ENCODE measurements around the gene RFNG. TPM values are rescaled to one million over a fixed set of nuclear protein-coding genes. Genes with fewer than 3 reads are reported as not detected.

Gene RFNG
- total and polyA plus RNA-seq, 7 donors: 27.1 to 40.7 (median 31.2) TPM

- Histone ChIP-seq H3K27me3 (ENCODE audit: insufficient read depth in 3 of 3, low read length in 2 of 3) (no peaks in the 10 kb centered on the region), H3K27ac (no peak overlapping the region), H3K9me3 (no peaks in the 10 kb centered on the region), H3K4me1 (no peaks in the 10 kb centered on the region), H3K36me3 (ENCODE audit: insufficient read depth in 1 of 2, low read depth in 1 of 2) (peaks cover 0 to 46% of the 10 kb centered on the region in 2 donors), H3K4me3 (no peak overlapping the region)
- DNase-seq: no peak
- intact Hi-C loops (cut with DNase I): no loop called here
- ATAC-seq: no peak
- 89 to 94% (median 92%) methylated on average over 18 of the region's 18 CpGs for WGBS, 3 donors
- TF ChIP-seq, protein P1, sequence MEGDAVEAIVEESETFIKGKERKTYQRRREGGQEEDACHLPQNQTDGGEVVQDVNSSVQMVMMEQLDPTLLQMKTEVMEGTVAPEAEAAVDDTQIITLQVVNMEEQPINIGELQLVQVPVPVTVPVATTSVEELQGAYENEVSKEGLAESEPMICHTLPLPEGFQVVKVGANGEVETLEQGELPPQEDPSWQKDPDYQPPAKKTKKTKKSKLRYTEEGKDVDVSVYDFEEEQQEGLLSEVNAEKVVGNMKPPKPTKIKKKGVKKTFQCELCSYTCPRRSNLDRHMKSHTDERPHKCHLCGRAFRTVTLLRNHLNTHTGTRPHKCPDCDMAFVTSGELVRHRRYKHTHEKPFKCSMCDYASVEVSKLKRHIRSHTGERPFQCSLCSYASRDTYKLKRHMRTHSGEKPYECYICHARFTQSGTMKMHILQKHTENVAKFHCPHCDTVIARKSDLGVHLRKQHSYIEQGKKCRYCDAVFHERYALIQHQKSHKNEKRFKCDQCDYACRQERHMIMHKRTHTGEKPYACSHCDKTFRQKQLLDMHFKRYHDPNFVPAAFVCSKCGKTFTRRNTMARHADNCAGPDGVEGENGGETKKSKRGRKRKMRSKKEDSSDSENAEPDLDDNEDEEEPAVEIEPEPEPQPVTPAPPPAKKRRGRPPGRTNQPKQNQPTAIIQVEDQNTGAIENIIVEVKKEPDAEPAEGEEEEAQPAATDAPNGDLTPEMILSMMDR (IDR thresholded peaks at IDR 0.05): no peak
These were observed 26.8 kb upstream of the RFNG start for GRCh38 chr17:82078433-82078832.

DNA sequence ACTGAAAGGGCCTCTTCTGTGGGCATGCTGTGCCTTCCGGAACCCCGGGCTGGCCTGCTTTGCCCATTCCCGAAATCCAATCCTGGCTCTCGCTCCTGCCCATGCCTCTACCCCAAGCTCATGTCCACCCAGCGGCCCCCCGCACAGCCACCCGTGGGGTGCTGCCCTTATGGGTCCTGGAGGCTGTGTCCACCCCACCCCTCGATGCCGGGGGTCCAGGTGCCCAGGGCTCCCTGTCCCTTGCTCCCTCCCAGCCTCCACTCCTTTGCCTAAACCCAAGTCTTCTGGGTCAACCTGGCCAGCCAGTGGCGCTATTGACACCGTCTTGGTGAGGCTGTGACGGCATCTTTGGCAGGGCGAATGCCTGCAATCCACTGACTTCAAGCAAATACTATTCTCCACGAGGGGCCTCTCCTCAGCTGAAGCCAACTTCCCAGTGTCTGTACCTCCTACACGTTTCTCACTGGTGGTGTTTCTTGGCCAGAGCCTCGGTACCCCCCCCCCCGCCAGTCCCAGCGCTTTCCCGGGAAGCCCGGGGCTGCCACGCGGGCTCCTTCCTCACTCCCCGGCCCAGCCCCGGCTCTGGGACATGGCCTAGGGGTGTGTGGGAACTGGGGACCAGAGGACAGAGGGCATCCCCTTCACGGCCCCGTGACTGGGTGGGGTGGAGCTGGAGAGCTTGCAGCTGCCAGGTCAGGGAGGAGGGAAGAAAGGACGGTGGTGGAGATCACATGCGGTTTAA, 26.2 kb upstream of the RFNG start:
- TF ChIP-seq, protein P1 (IDR thresholded peaks at IDR 0.05): no peak
- DNase-seq: peak; percentile 55 to 57

DNA sequence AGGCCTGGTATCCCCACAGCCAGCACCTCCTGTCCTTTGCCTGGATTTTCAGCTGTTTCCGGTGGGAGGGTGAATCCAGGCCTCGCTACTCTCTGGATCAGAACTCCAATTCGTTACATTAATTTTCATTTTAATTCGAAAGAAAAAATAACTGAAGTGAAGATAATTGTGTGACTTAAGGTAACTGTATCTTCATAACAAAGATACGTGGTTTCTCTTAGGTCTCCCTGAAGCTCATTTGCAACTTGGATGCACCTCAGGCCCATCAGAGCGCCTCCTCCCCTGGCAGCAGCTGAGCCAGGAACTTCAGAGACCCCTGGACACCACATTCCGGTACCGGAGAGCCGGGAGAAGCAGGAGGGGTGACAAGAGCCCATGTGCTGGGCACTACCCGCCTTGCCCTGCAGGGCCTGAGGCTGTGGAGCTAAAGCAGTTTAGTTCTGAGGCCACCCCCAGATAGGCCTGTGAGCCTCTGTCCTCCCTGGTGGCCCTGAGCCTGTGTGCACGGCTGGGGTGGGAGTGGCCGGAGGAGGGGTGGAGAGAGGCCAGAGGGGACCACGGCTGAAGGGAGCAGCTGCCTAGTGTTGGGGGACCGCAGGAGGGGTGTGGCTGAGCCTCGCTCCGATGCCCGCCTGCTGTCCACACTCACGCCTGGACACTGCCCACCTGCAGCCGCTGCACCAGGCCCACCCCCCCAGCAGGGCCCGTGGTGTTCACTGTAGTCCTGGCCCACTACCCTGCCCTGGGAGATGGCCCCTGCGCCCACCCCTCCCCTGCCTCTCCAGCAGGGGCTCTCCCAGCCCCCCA, 25.4 kb upstream of the RFNG start:
- H3K4me3 ChIP-seq: no peak overlapping the region
- intact Hi-C loops (cut with DNase I): no loop called here
- H3K4me1 ChIP-seq: no peaks in the 10 kb centered on the region
- no peak overlapping the region for H3K27ac ChIP-seq
- H3K36me3 ChIP-seq (ENCODE audit: insufficient read depth in 1 of 2, low read depth in 1 of 2): peaks cover 0 to 31% of the 10 kb centered on the region in 2 donors
- ATAC-seq (peak in 3 of 4 donors; percentile 16 to 28 (median 19)), DNase-seq (peak in 1 of 2 donors; percentile 56)
- no peaks in the 10 kb centered on the region for H3K9me3 ChIP-seq
- no peaks in the 10 kb centered on the region for H3K27me3 ChIP-seq (ENCODE audit: insufficient read depth in 3 of 3, low read length in 2 of 3)
- 59 to 69% (median 64%) methylated on average over 20 to 21 of the region's 21 CpGs for WGBS, 3 donors
- TF ChIP-seq, protein P1 (IDR thresholded peaks at IDR 0.05): no peak

More for the DNA sequence above, 26.2 kb upstream of the RFNG start:
- H3K27me3 ChIP-seq (ENCODE audit: insufficient read depth in 3 of 3, low read length in 2 of 3): no peaks in the 10 kb centered on the region
- H3K4me1 ChIP-seq: no peaks in the 10 kb centered on the region
- H3K9me3 ChIP-seq: no peaks in the 10 kb centered on the region
- ATAC-seq: peak in 2 of 4 donors; percentile 6 to 20
- H3K36me3 ChIP-seq (ENCODE audit: insufficient read depth in 1 of 2, low read depth in 1 of 2): peaks cover 0 to 39% of the 10 kb centered on the region in 2 donors
- H3K4me3 ChIP-seq: no peak overlapping the region
- no peak overlapping the region for H3K27ac ChIP-seq
- 54 to 62% (median 57%) methylated on average over 27 to 28 of the region's 28 CpGs for WGBS, 3 donors
- intact Hi-C loops (cut with DNase I): no loop called here

GRCh38 chr17:82076018-82076784, 24.6 kb upstream of the RFNG start:
- DNase-seq (peak in 1 of 2 donors; percentile 24), ATAC-seq (no peak)
- H3K9me3 ChIP-seq: no peaks in the 10 kb centered on the region
- no peaks in the 10 kb centered on the region for H3K4me1 ChIP-seq
- 81 to 83% (median 82%) methylated on average over 25 of the region's 25 CpGs for WGBS, 3 donors
- H3K36me3 ChIP-seq (ENCODE audit: insufficient read depth in 1 of 2, low read depth in 1 of 2): peaks cover 0 to 23% of the 10 kb centered on the region in 2 donors
- TF ChIP-seq, protein P1 (IDR thresholded peaks at IDR 0.05): no peak
- no peaks in the 10 kb centered on the region for H3K27me3 ChIP-seq (ENCODE audit: insufficient read depth in 3 of 3, low read length in 2 of 3)
- H3K4me3 ChIP-seq: no peak overlapping the region
- intact Hi-C loops (cut with DNase I): no loop called here
- H3K27ac ChIP-seq: no peak overlapping the region
